Cardiac muscle cell (in vitro differentiated cells and primary cell): ENCODE measurements around the gene NCBP1. TPM values are rescaled to one million over a fixed set of nuclear protein-coding genes. Genes with fewer than 3 reads are reported as not detected.
A peak's percentile ranks its signal among the peaks of the same experiment; 100 is the strongest.

Source experiments
- DNase-seq, 2 donors: peaks; one replicate each; pipeline versions ENCODE4 v3.0.0 to v3.0.0-alpha.2; 2010 to 2017; ENCODE audit warnings: low read depth in 1 of 2, low spot score in 1 of 2
- H3K27ac ChIP-seq: fragments of 200-600 bp; sonication (generic); 2 replicates; pipeline ENCODE4 v1.5.1; 2016
- H3K27me3 ChIP-seq: fragments of 200-600 bp; sonication (generic); 2 replicates; pipeline ENCODE4 v1.6.0; 2016; ENCODE audit warnings: control low read depth
- H3K36me3 ChIP-seq: fragments of 200-600 bp; sonication (generic); 2 replicates; pipeline ENCODE4 v1.5.1; 2016; ENCODE audit warnings: control low read depth
- H3K4me1 ChIP-seq: fragments of 200-600 bp; sonication (generic); 2 replicates; pipeline ENCODE4 v1.8.1; 2017; ENCODE audit warnings: low read depth, mild to moderate bottlenecking, mixed run types
- H3K4me3 ChIP-seq: fragments of 200-600 bp; sonication (generic); 2 replicates; pipeline ENCODE4 v1.5.1; 2016; ENCODE audit warnings: mild to moderate bottlenecking
- H3K9me3 ChIP-seq: fragments of 200-600 bp; sonication (generic); 2 replicates; pipeline ENCODE4 v1.5.1; 2017; ENCODE audit warnings: low read depth, mild to moderate bottlenecking, control low read depth
- CTCF ChIP-seq: IDR thresholded peaks from 2 replicates; pipeline ENCODE4 v1.5.1; 2012; ENCODE audit warnings: low read depth, mild to moderate bottlenecking, low read length
- polyA plus RNA-seq: library from polyadenylated mRNA; unstranded; fragments of >200 nt; fragmentation: Nextera tagmentation; extraction: Ambion mirVana; gene quantifications from 2 replicates; pipeline ENCODE4 v1.2.1, GENCODE V29; 2016
- total RNA-seq: library from RNA; depleted of rRNA; stranded (reverse); fragments of >200 nt; gene quantifications from 2 replicates; pipeline ENCODE4 v1.2.3, GENCODE V29; 2016

NCBP1 gene
- total and polyA plus RNA-seq, 2 experiments from 2014 or later: 22.1 to 39.2 TPM

GRCh38 chr9:97670586-97670985, 37.0 kb downstream of the NCBP1 start:
- Histone ChIP-seq H3K9me3 (no peaks in the 10 kb centered on the region), H3K27ac (no peak overlapping the region), H3K4me1 (no peaks in the 10 kb centered on the region), H3K4me3 (no peak overlapping the region), H3K27me3 (no peaks in the 10 kb centered on the region), H3K36me3 (peaks cover 99% of the 10 kb centered on the region)
- no peak for DNase-seq
- no peak for TF ChIP-seq CTCF

DNA sequence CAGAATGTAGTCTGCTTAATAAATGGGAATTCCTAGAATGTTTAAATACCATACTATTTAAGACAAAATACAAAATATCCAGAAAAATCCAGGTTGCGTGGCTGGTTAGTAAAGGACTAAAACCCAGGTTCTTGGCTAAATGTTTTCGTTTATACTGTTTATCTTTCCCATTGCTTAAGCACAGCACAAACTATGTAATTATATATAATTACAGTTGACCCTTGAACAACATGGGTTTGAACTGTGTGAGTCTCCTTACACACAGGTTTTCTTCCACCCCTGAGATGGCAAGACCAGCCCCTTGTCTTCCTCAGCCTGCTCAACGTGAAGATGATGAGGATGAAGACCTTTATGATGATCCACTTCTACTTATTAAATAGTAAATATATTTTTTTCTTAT, 38.8 kb downstream of the NCBP1 start:
- no peaks in the 10 kb centered on the region for H3K27me3 ChIP-seq
- DNase-seq: no peak
- no peak overlapping the region for H3K27ac ChIP-seq
- H3K9me3 ChIP-seq: no peaks in the 10 kb centered on the region
- no peak for TF ChIP-seq CTCF
- peaks cover 95% of the 10 kb centered on the region for H3K36me3 ChIP-seq
- H3K4me3 ChIP-seq: no peak overlapping the region
- peaks cover 6% of the 10 kb centered on the region for H3K4me1 ChIP-seq

- H3K9me3 ChIP-seq: no peaks in the 10 kb centered on the region
- H3K4me3 ChIP-seq: no peak overlapping the region
- H3K27ac ChIP-seq: no peak overlapping the region
- no peaks in the 10 kb centered on the region for H3K27me3 ChIP-seq
- DNase-seq: no peak
- peaks cover 6% of the 10 kb centered on the region for H3K4me1 ChIP-seq
- peaks cover 82% of the 10 kb centered on the region for H3K36me3 ChIP-seq
- TF ChIP-seq CTCF: no peak
These were observed 40.3 kb downstream of the NCBP1 start for GRCh38 chr9:97673922-97674321.

- H3K27me3 ChIP-seq: no peaks in the 10 kb centered on the region
- H3K27ac ChIP-seq: peak overlapping the region; percentile 58
- no peak for DNase-seq
- H3K4me3 ChIP-seq: no peak overlapping the region
- H3K36me3 ChIP-seq: peaks cover 68% of the 10 kb centered on the region
- no peak for TF ChIP-seq CTCF
- no peaks in the 10 kb centered on the region for H3K9me3 ChIP-seq
- H3K4me1 ChIP-seq: peaks cover 6% of the 10 kb centered on the region
These were observed 42.0 kb downstream of the NCBP1 start for GRCh38 chr9:97675655-97676054.

DNA sequence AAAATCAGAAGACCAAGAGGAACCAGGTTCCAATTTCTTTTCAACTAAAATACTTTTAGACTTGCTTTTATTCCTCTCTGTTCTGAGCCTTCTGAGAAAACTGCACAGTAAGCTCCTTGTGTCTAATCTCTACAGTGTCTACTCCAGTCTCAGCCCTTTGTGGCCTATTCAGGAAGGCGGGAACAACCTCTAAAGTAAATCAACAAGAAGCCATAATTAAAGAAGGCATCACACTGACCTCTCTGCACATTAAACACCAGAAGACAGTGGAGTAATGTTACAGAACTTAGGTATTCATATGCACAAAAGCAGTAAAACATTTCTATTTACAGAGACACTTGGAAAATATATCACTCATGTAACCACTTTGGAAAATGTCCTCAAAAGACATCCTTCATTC, 48.6 kb downstream of the NCBP1 start:
- H3K9me3 ChIP-seq: no peaks in the 10 kb centered on the region
- H3K4me3 ChIP-seq: no peak overlapping the region
- no peaks in the 10 kb centered on the region for H3K4me1 ChIP-seq
- H3K27me3 ChIP-seq: no peaks in the 10 kb centered on the region
- peaks cover 51% of the 10 kb centered on the region for H3K36me3 ChIP-seq
- peak overlapping the region; percentile 51 for H3K27ac ChIP-seq
- no peak for TF ChIP-seq CTCF
- DNase-seq: no peak

DNA sequence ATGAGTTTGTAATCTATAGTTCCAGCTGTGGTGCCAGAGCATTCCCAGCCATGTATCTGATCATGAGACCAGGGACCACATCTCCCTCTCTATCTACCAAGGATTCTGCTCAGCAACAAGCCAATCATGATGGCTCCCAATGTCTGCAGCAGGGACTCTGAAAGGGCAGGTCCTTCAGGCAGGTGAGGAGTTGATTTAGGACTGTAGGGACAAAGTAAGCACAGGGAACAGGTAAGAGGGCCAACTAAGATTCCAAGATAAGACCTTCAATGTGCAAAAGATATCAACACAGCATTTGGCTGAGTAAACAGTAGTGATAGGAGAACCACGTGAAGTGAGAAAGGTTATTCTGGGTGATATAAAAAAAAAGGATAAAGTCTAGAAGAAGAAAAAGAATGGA, 55.0 kb downstream of the NCBP1 start:
- H3K4me1 ChIP-seq: peaks cover 4% of the 10 kb centered on the region
- no peaks in the 10 kb centered on the region for H3K9me3 ChIP-seq
- H3K36me3 ChIP-seq: peaks cover 30% of the 10 kb centered on the region
- H3K27me3 ChIP-seq: no peaks in the 10 kb centered on the region
- no peak for TF ChIP-seq CTCF
- H3K27ac ChIP-seq: no peak overlapping the region
- no peak for DNase-seq
- no peak overlapping the region for H3K4me3 ChIP-seq
